Right ventricle myocardium inferior (tissue), 1 donor: ENCODE data around the gene ARHGAP30. TPM values are rescaled to one million over a fixed set of nuclear protein-coding genes. Genes with fewer than 3 reads are reported as not detected.

ENCODE experiments used
- ATAC-seq: fragments of 200-7000 bp; cut with Tn5 transposase; one replicate; pipeline ENCODE4 v1.9.1; 2020; ENCODE audit warnings: mild to moderate bottlenecking, moderate library complexity
- DNase-seq: peaks from one replicate; pipeline ENCODE4 v3.0.0; 2021; ENCODE audit errors: missing footprints
- intact Hi-C: fragments of 100-400 bp; cut with DNase I; formaldehyde crosslinking; loops from one replicate; pipeline ENCODE4 v1.11.0; 2022
- total RNA-seq: library from RNA; stranded (reverse); fragmentation: NEBNext Ultra II Directional; extraction: Animal tissue kit (Norgen Biotek cat#: 25700); gene quantifications from one replicate; pipeline ENCODE4 v1.2.1, GENCODE V29; 2021
- donor health status: DM: no; HTN: yes; CAD: no; lungs with severe emphysema.

ARHGAP30 gene
- total RNA-seq, 1 donor from 2014 or later = 3.7 TPM

DNA sequence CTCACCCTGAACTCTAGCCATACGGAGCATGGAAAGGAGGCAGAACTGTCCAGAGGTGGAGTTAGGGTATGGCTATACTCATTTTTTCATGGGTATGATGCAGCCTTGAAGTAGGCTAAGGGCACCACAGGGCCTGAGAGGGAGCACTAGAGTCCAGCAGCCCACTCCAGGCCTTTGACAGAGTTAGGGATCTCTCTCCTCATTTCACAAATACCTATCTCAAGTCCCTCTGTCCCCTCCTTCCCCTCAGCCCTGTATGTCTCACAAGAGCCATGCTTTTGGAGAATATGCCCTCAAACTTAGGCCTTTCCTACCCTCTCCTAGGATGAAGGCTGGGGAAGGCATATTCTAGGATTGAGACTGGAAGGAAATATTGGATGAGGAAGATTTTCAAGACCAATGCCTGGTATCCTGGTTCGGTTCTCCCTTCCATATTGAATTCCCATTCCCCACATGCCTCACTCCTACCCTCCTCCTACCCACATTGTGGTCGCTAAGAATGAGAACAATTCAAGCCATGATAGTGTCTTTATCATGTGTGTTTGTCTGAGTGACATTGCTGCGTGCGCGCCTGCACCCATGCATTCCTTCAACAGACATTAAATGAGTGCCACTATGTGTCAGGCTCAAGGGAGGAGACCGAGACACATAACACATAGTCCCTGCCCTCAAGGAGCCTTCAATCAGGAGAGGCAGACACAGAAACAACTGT is 22.3 kb upstream of the ARHGAP30 start:
- no peak for ATAC-seq
- intact Hi-C loops = no loop called here

DNA sequence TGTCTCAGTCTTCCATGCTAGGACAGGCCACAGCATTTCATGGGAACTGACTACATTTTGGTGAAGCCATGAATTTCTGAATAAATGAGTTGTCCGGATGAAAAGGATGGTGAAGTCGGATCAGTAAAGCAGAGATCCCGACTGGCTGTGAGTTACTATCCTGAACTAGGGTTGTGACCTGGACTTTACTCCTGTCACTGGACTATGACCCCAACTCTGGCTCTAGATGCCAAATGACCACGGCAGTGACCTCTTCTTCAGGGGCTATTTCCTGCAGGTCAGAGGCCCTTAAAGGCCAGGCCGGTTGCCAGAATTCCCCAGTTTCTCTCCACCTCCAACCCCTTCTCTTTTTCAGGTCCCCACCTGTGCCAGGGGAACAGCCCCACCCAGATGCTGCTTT is 21.4 kb upstream of the ARHGAP30 start:
- ATAC-seq (no peak), DNase-seq (no peak)
- intact Hi-C loops = no loop called here

More for the DNA sequence above, 22.3 kb upstream of the ARHGAP30 start:
- DNase-seq = no peak

DNA sequence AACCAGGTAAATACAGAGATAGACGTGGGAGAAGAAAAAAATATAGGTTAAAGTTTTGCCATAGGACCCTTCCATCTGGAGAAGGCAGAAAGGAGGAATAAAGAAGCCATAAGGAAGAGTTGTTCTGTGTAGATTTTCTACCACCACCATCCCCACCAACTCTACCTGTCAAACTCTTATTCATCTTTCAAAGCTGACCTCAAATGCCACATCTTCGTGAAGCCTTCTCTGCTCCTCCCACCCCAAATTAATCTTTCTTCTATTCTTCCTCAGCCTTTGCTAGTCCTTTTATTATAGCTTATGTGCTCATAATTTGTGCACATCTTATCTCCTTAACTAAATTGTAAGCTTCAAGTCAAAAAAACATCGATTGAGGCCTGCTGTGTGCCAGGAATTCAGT is 20.9 kb upstream of the ARHGAP30 start:
- DNase-seq (no peak), ATAC-seq (no peak)
- intact Hi-C loops = no loop called here

DNA sequence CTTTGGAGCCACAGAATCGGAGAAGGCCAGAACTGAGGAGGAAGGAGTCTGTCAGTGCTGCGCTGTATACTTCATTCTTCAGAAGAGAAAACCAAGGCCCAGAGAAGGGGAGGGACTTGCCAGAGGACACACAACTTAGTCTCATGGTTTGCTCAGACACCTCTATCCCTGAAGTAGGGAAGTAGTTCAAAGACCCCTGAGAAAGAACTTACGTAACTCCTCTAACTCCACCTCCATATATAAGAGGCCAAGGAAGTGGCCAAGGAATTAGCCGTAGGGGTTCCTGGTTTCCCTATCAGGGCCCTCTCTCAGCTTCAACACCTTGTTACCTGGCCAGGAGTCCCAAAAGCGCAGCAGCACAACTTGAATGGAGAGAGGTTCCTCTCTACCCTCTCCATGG is 20.2 kb upstream of the ARHGAP30 start:
- DNase-seq = no peak
- ATAC-seq = no peak

DNA sequence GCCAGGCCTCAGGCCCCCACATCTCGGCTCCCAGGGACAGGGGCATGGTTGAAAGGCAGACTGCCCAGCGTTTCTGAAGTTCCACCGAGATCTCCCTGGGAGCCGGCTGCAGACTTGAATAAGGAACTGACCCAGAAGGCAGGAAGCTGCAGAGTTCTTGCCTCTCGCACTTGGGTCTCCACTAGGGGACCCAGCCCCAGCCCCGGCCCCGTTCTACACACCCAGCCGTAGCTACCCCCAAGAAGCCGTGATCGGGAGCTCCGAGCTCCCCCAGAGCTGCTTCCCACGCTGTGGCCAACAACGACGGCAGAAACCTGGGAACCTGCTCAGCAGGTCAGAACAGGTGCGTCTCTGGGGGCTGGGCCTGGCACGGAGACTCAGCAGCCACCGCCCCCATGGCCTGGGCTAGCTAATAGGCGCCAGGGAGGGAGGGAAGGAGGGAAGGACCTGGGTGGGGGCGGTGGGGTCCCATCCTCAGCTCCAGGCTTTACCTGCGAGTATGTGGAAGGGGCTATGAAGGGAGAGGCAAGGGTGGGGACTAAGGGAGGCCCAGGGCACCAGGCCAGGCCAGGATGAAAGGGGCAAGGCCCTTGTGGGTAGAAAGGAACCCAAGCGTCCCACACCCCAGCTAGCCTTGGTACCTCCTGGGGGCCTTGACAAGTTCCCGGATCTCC is 19.7 kb upstream of the ARHGAP30 start, which contains the start of gene NECTIN4:
NECTIN4 (minus strand) TSS at position 308 of the 674 bp plus-strand sequence; CDS start at position 46, 262 bp downstream.
- ATAC-seq (no peak), DNase-seq (no peak)
- intact Hi-C loops = no loop called here

More for the DNA sequence above, 20.2 kb upstream of the ARHGAP30 start:
- intact Hi-C loops = no loop called here

DNA sequence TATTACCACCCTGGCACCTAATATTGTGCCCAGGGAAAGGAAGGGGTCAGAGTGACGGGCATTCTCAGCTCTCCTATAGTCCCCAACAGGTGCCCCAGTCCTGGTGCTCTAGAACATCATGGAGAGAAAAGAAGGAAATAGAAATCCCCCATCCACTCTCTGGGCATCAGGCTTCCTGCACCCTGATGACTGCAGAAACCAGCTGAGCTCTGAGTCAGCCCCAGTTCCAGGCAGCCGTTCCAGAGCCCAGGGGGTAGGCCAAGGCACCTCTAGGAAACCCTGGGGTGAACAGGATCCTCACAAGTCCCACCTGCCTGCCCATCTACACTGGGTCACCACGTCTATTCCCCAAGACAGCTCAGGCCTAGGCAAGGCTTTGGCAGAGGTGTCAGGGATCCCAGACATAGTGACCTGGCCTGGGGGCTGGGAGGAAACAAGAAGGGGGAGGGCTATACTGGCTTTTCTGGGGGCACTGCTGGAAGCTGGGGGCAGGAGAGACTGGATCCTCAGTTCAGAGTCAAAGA is 19.0 kb upstream of the ARHGAP30 start:
- intact Hi-C loops = no loop called here
- ATAC-seq (no peak), DNase-seq (no peak)

DNA sequence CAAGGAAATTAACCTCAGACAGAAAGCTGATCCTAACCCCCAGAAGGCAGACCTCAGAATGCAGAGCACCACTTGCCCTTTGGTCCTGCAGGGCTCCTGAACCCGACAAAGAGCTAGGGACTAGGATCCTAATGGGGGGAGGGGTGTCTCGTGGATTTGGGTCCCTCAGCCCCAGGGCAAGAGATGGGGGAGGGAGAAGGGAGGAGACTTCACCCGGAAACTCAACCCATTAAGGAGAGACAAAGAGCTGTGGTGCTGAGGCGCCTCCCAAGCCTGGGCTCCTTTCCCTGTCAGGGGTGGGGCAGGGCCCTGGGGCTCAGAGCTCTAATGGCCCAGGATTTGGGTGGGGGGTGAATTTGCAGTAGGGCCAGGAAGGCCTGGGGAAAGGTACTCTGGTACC is 16.8 kb upstream of the ARHGAP30 start:
- intact Hi-C loops = no loop called here
- DNase-seq (no peak), ATAC-seq (no peak)

DNA sequence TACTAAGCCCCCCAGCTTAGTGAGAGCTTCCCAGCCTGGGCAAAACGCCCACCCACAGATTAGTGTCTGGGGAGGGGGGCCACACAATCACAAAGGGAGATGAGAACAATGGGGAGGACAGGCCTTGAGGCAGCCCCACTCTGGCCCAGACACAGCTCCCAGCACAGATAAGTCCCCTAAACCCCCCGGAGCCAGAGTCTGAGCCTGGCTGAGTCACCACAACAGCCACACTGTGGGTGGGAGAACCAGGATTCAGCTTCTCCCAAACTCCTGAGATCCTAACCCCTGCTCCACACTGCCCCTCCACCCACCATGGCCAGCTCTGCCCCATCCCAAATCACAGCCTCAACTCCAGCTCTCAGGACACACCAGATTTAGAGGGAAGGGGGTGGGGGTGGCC is 15.5 kb upstream of the ARHGAP30 start:
- intact Hi-C loops = no loop called here
- no peak for ATAC-seq
- DNase-seq = no peak

DNA sequence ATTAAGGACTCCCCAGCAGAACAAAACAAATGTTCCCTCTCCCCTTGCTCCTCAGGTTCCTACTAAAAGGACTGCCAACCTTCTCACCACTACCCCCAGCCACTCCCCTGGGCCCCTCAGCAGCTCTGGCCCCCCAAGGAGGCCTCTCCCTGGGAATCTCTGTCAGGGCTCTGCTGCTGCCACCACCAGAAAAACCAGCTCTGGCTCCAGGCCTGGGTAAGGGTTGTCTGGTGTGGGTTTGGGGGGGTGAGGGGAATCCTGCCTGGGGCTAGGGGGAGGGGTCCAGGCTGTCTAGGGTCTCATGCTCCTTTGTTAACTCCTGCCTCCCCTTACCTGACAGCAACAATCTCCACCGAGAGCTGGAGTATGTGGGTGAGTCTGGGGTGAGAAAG is 14.9 kb upstream of the ARHGAP30 start:
- ATAC-seq (no peak), DNase-seq (no peak)
- intact Hi-C loops = no loop called here

DNA sequence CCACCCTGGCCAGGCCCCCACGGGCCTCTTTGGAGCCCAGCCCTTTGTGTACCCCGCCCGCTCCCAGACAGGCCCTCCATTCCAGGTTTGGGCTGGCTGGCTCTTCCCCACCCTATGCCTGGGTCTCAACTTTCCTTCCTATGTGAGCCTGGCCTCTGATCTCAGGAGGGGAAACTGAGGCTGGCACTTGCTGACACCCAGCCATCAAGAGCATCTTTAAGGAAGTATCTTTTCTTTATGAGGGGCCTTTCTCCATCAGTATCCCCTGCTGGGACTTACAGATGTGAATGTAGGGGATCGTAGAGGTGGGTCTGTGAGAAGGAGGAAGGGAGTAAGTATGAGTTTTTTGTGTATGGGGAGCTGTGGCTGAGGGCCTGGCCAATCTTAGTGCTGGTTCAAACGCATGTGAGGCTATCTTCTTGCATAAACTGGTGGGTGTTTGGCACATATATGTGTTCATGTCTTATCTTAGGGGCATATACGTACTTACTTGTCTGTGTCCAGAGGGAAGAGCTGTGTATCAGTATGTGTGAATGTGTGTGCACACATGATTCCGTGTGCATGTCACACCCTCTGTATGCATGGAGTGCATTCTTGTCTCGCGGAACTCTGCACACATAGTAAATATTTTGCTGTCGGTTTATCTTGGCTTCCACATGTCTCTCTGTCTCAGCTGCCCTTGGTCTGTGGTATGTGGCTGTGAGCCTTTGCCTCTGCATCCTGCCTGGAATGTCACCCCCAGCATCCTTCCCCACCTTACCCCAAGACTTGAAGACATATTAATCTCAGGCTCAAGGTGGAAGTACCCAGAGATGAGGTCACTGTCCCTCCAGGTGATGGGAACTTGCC is 14.3 kb upstream of the ARHGAP30 start:
- ATAC-seq (no peak), DNase-seq (no peak)
- intact Hi-C loops = no loop called here

DNA sequence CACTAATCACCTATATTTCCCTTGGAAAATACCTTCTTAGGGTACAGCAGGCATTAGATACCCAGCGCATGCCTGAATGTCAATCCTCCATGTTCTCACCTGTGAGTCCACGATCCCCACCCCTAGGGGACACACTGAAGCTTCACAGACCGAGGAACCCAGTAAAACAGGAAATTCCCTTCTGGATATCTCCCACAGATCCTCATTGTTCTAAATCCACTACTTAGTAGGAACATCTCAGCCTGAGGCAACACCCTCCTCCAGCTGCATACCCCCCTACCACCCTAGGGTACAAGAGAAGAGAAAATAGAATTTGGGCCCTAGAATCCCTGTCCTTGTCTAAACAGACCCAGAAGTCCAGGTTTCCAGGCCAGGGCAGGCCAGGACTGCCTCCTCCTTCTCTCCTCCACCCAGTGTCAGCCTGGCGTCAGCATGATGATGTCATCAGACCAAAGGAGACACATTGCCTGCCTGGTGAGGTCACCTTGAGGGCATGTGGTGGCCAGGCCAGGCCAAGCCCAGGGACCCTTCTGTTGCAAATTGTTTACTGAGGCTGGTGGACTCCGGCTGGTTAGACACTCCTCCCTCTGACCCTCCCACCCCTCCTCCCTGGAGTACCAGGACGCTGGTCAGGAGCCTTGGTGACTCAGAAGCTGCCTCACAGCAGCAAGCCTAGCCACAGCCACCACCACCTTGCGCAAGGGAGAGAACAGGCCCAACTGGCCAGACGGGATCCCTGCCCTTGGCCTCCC is 13.5 kb upstream of the ARHGAP30 start:
- DNase-seq (peak; percentile 84), ATAC-seq (peak; percentile 93)
- intact Hi-C loops = no loop called here

DNA sequence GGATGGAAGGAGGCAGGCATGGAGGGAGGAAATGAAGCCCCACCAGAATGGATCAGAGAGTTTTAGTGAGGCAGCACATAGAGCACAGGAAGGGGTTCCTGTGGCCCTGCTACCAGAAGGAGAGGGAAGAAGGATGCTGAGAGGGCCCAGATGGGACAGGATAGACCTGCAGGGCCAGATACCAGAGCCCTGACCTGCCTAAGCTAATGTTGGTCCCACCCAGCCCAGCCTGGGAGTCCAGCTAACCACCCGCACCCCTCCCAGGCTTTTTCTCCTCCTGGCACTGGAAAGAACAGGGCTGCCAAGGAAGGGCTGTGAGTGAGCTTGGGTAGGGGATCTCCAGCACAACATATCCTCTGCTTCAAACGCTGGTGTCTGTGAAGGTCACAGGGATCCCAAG is 12.8 kb upstream of the ARHGAP30 start:
- intact Hi-C loops = no loop called here
- no peak for ATAC-seq
- DNase-seq = no peak

DNA sequence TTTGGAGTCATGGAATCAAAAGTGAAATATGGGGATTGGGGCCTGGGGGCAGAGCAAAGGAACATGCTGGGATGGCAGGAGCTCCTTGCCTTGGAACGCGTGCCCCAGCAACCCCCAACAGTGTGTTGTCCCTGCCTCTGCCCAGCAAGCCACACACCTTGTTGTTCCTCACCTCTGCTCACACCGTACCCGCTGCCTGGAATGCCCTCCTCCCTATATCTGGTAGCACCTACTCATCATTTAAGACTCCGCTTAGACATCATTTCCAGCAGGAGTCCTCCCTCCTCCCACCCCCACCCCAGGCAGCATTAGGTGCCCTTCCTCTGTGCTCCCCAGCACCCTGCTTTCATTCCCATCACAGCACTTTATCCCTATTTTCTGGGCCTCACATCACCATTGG is 11.8 kb upstream of the ARHGAP30 start:
- intact Hi-C loops = no loop called here
- ATAC-seq = no peak
- DNase-seq = no peak

DNA sequence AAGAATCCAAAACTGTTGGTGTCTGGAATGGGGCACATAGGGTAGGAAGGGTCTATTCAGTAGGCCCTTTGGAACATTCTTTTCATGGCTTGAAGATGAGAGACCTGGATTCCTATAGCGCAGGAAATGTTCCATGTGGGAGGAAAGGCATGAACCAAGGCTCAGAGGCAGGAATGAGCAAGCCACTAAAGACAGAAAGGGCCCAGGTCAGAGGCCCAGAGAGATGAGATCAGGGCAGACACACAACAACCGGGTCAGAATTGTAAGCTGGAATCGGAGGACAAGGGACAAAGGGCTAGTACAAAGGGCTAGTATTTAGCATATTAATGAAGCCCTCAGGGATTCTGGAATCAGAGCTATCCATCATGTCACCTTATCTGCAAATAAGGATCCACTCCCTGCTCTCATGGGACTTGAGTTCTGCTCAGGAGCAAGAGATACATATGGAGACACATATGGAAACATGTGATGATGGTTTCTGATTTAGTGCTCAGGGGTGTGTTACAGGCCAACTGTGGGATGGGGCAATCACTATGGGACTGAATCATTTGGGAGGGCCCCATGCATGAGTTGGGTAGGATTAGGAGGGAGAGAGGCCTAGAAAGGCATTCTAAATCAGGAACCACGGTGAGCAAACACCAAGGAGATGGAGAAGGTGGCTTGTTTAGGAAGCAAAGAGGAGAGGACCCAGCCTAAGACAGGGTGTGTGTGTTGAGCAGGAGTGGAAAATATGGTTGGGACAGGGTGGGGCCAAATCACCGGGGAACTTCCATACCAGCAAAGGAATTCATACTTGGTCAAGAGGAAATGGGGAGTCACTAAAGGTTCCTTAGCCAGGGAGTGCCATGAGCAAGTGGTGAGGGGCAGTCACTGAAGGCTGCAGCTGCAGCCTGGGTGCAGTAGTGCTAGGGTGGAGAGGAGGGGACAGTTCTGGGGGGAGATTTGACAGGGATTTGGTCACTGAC is 11.0 kb upstream of the ARHGAP30 start:
- DNase-seq = no peak
- intact Hi-C loops = no loop called here
- ATAC-seq = no peak

DNA sequence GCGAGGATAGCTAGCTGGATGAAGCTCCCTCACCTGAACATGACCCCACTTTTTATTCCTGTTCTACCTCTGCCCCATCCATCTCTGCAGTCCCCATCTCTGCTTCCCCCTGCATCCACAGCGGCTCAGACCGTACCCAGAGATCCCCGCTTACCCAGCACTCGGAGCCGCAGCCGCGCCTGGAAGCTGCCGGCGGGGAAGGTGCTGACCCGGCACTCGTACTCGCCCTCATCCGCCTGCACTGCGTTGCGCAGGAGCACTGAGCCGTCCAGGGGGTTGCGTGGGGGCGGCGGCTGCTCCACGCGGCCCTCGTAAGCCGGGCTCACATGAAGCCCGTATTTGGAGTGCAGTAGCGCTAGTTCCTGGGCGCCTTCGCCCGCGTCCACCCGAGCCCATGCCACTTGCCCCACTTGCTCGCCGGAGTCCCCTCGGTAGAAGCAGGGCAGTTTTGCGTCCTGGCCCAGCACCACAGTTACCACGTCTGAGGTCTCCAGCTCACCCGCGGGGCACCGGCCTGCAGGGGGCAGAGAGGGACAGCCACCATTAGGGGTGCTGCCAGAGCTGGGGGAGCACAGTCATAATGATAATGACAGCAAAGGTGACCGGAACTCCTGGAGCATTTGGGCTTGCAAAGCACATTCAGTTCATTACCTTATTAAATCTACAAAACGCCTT is 9.9 kb upstream of the ARHGAP30 start:
- intact Hi-C loops = no loop called here
- ATAC-seq (no peak), DNase-seq (no peak)

DNA sequence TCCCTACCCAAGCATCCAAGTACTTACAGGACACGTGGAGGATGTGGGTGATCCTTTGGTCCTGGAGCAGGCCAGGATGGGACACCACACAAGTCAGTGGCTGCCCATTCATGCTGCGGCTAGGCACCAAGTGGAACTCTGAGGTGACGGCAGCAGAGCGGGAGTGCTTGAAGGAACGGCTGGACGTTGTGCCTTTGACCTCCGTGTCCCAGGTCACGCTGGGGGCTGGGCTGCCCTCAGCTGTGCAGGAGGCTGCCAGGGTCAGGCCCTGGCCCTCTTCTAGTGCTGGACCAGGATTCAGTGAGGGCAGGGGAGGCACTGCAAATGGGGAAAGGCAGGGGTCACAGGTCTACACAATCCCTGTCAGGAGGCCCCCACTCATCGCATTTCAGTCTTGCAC is 7.7 kb upstream of the ARHGAP30 start:
- no peak for ATAC-seq
- no peak for DNase-seq
- intact Hi-C loops = no loop called here

DNA sequence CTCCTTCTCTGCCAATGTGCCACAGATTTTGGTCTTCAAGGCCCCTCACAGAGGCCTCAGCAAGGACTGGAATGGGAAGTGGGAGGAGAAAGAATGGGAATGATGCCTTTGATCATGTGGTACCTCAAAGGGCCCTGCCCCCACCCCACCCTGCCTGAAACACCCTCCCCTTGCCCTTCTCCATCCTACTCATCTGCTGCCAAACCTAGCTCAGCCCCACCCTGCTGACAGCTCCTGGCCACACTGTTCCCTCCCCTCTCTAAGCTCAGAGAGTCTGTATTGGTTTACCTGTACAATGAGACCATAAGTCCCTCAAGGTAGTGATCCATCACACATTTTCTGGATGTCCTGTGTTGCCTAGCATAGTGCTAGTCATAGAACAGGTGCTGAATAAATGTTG is 6.7 kb upstream of the ARHGAP30 start:
- intact Hi-C loops = no loop called here
- ATAC-seq (no peak), DNase-seq (no peak)
